ENCODE measurements around the gene SPAM1.
"Not testable (repeated sequence)": the region's sequence is repeated elsewhere in the genome, so short reads cannot be mapped to it uniquely, and the experiment has no call there.

The SPAM1 gene

GRCh38 chr7:123958186-123958703, 33.2 kb downstream of the SPAM1 start:
- no peak for DNase-seq

GRCh38 chr7:123961771-123962170, 36.7 kb downstream of the SPAM1 start:
- DNase-seq, result no peak

GRCh38 chr7:123966936-123967335, 41.9 kb downstream of the SPAM1 start:
- no peak for DNase-seq

- no peak for DNase-seq
Observed at GRCh38 chr7:123972045-123972444, 47.0 kb downstream of the SPAM1 start.

GRCh38 chr7:123972831-123973230, 47.8 kb downstream of the SPAM1 start:
- DNase-seq, result no peak

GRCh38 chr7:123974326-123974908, 49.4 kb downstream of the SPAM1 start:
- DNase-seq, result no peak

GRCh38 chr7:123975084-123975483, 50.0 kb downstream of the SPAM1 start:
- DNase-seq, result no peak

GRCh38 chr7:123977081-123977480, 52.0 kb downstream of the SPAM1 start:
- no peak for DNase-seq

- no peak for DNase-seq
Observed at GRCh38 chr7:123979876-123980275, 54.8 kb downstream of the SPAM1 start.

- no peak for DNase-seq
Observed at GRCh38 chr7:123987445-123987844, 62.4 kb downstream of the SPAM1 start.

GRCh38 chr7:123992913-123993518, 68.0 kb downstream of the SPAM1 start:
- DNase-seq, result no peak

- no peak for DNase-seq
Observed at GRCh38 chr7:123993996-123994395, 69.0 kb downstream of the SPAM1 start.

GRCh38 chr7:123994449-123994848, 69.4 kb downstream of the SPAM1 start:
- DNase-seq, result no peak

GRCh38 chr7:123995617-123996326, 70.7 kb downstream of the SPAM1 start:
- no peak for DNase-seq

- no peak for DNase-seq
Observed at GRCh38 chr7:123996327-123996625, 71.2 kb downstream of the SPAM1 start.

GRCh38 chr7:123998921-123999320, 73.9 kb downstream of the SPAM1 start:
- no peak for DNase-seq

GRCh38 chr7:123999703-124000102, 74.7 kb downstream of the SPAM1 start:
- DNase-seq, result no peak

GRCh38 chr7:124008296-124008695, 83.3 kb downstream of the SPAM1 start:
- not testable (repeated sequence) for DNase-seq

- DNase-seq, result no peak
Observed at GRCh38 chr7:124009321-124009720, 84.3 kb downstream of the SPAM1 start.

All from left hindlimb (tissue), 1 donor.